ENCODE measurements around the gene PCSK7.
"Not testable (repeated sequence)": the region's sequence is repeated elsewhere in the genome, so short reads cannot be mapped to it uniquely, and the experiment has no call there.

Gene PCSK7

DNA sequence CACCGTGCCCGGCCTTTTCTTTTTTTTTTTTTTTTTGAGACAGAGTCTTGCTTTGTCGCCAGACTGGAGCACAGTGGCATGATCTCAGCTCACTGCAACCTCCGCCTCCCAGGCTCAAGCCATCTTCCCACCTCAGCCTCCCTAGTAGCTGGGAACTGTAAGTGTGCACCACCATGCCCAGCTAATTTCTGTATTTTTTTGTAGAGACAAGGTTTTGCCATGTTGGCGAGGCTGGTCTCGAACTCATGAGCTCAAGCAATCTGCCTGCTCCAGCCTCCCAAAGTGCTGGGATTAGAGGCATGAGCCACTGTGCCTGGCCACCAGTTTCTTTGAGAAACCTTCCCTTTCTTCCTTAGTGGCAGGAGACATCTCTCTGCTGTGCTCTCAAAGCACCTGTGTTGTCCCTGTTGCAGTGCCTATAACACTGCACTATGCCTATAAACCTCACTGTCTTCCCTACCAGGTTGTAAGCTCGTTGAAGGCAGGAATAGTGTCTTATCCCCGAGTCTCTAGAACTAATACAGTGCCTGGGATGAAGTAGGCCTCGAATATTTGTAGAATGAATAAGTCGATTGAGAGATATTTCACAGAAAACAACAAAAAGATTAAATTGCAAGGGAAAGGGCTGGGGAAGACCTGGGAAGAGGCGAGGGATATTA, 19.0 kb downstream of the PCSK7 start:
- no peak for DNase-seq

GRCh38 chr11:117210620-117211019, 21.3 kb downstream of the PCSK7 start:
- DNase-seq = no peak

- DNase-seq = not testable (repeated sequence)
Measured at GRCh38 chr11:117209351-117210125, 22.3 kb downstream of the PCSK7 start.

DNA sequence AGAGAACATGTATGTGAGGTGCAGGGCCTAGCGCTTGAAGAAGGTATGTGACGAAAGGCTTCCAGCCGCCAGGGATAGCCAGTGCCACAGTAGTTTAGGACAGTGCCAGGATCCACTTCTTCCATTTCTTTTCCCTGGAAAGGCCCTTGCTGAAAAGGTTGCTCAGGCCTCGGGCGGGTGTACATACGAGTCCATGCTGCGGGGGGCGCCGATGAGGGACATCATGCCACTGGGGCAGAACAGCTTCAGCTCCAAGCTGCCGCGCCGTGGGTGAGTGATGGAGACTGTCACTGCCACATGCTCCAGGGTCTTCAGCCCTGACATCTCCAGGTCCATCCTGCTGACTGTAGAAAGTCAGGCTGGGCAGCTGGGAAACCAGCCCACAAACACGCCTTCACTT, 23.2 kb downstream of the PCSK7 start:
- DNase-seq = not testable (repeated sequence)

GRCh38 chr11:117207481-117207880, 24.4 kb downstream of the PCSK7 start:
- DNase-seq = not testable (repeated sequence)

- DNase-seq = not testable (repeated sequence)
Measured at GRCh38 chr11:117206859-117207258, 25.0 kb downstream of the PCSK7 start.

DNA sequence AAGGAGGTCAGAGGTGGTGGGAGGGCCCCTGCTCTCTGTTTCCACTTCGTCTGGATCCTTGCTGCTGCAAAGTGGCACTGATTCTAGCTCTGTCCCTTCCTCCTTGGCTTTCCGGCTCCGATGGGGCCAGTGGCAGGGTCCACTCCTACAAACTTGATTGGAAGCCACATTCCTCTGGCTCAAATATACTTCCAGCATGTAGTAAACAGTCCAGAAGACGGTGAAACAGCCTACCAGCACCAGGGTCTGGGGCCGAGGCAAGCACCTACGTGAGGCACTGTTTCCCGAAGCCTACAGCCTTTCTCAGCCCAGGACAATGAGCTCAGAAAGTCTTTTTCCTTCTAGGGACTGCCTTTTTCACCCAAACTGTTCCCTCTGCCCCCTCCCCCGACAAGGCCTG, 25.8 kb downstream of the PCSK7 start:
- DNase-seq = not testable (repeated sequence)

DNA sequence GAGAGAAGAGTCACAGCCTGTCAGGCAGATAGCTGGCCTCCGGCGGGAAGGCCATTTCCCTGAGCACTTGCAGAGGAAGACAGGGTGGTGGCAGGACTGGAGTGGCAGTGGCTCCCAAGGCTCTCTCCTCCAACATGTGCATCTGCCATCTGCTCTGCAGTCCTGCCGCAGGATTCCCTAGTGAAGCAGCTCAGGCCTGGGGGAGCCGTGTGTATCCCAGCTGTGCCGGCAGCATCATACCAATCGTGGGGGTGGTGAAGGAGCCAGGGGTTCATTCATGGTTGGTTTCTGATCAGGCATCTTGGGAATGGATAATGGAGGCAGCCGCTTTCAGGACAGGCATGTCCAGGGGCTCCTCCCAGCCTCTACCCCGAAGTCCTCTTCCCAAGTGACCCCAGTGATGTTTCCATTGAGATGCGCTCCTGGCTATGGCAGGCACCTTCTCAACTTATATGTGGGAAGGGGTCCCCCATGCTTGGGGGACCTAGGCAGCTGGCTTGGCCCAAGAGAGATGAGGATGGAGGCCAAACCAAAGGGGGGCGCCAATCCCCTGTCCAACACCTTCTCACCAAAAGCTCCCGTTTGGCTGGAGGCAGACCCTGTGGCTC, 26.6 kb downstream of the PCSK7 start:
- DNase-seq = no peak

GRCh38 chr11:117204283-117205080, 27.4 kb downstream of the PCSK7 start:
- DNase-seq = no peak

DNA sequence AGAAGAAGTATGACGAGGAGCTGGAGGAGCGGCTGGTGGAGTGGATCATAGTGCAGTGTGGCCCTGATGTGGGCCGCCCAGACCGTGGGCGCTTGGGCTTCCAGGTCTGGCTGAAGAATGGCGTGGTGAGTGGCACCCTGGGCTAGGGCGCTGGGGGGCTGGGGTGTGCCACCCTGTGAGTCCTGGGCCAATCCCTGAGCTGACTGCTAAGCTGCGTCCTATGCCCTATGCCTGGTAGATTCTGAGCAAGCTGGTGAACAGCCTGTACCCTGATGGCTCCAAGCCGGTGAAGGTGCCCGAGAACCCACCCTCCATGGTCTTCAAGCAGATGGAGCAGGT, 28.8 kb downstream of the PCSK7 start:
- no peak for DNase-seq

GRCh38 chr11:117202386-117203068, 29.3 kb downstream of the PCSK7 start:
- no peak for DNase-seq

- no peak for DNase-seq
Measured at GRCh38 chr11:117201658-117202305, 30.1 kb downstream of the PCSK7 start.

DNA sequence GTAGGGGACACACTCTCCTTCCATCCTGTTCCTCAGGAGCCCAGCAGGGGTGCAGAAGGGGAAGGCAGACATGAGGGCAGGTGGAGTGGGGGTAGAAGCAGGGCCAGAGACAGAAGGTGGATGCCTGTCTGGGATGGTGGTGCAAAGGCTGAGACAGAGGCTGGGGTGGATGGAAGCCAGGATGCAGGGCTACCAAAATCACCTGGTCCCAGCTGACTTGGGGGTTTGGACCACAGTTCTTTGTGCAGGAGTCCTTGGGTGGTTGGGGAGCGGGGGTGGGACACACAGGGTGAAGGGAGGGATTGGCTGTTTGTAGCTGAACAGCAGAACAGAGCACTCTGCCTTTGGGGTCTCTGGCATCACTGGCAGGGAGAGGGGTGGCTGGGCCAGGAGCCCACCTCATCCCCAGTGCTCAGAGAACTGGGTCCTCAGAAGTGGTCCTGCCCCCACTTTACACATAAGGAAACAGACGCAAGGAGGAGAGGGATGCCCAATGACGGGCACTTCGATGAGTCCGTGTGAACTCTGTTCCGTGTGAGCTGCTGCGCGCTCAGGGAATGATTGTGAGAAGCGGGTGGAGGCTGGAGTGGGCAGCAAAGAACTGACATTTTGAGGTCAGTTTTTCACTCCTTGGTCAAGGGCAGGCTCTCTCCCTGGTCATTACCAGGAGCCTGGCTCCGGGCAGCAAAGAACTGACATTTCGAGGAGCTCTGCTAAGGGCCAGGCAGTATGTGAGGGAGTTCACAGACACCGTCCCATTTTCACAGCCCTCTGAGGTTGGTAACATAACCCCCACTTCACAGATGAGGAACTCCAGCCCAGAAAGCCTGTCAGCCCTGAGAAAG, 30.8 kb downstream of the PCSK7 start:
- no peak for DNase-seq

DNA sequence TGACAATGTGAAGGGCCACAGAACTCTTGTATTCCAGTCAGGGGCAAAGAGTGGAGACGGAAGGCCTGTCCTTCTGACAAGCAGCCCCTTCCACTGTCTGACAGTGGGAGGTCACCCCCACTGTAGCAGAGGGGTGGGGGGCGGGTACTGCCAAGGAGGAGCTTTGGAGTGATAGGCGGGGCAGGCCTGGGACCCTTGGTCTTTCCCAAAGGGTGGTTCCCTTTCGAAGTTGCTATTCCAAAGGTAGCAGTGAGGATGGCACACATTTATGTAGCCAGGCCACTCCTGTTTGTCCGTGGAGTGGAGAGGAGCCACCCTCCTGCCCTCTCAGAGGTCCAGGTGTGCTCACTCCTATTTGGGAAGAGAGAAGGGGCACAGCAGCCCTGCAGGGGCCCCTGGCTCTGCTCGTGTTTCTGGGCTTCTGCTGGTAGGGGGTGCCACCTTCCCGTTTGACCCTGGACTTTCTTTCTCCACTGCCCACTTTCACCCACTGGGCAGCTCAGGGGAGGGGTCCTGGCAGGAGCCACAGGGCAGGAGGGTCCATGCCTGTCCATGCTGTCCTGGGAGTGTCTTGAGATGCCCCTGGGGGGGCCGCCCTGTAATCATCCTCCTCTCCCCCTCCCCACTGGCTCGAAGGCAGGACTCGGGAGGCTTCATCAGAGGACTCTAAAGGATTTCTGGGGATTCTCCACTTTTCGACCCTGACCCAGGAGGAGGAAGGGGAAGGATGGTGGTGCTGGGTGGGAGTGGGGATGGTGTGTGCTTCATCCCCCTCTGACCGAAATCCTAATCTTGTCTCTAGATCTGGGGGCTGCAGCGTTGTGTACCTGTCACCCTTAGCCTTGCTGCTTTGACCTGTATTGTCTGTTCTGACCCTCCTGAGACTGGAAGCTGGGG, 31.7 kb downstream of the PCSK7 start:
- no peak for DNase-seq

GRCh38 chr11:117199053-117199915, 32.6 kb downstream of the PCSK7 start, which contains the start of gene TAGLN:
Gene TAGLN, plus strand, starts transcription at chr11:117199370. Its CDS starts 3,644 bp downstream, at chr11:117203014.
- DNase-seq = no peak

GRCh38 chr11:117198613-117199012, 33.3 kb downstream of the PCSK7 start:
- DNase-seq = no peak

- no peak for DNase-seq
Measured at GRCh38 chr11:117197516-117198456, 34.1 kb downstream of the PCSK7 start.

- no peak for DNase-seq
Measured at GRCh38 chr11:117197006-117197405, 34.9 kb downstream of the PCSK7 start.
